Measurements from ENCODE around the gene KAZN. TPM values are rescaled to one million over a fixed set of nuclear protein-coding genes. Genes with fewer than 3 reads are reported as not detected.

KAZN gene
- total RNA-seq, 6 experiments from 2014 or later = 13.1 to 22.3 (median 20.7) TPM

DNA sequence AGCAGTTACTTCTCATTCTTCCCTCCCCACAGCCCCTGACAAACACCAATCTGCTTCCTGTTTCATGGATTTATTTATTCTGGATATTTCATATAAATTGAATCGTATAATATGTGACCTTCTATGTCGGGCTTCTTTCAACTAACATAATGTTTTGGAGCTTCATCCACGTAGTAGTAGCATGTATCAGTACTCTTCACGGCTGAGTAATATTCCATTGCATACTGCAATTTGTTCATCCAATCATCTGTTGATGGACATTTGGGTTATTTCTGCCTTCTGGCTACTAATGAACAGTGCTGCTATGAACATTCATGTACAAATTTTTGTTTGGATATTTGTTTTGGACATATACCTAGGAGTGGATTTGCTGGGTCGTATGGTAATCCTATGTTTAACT, 1.9 kb upstream of the KAZN start:
- Mint-ChIP-seq H3K4me1 (ENCODE audit: low read depth) (no peaks in the 10 kb centered on the region), H3K27ac (no peak overlapping the region), H3K9me3 (peaks cover 23% of the 10 kb centered on the region), H3K36me3 (ENCODE audit: low read depth) (no peaks in the 10 kb centered on the region), H3K4me3 (no peak overlapping the region), H3K27me3 (ENCODE audit: insufficient read depth) (no peaks in the 10 kb centered on the region; the same call in 1 of the 2 replicates)
- no peak for DNase-seq
- TF ChIP-seq CTCF (IDR thresholded peaks at IDR 0.05) = no peak

DNA sequence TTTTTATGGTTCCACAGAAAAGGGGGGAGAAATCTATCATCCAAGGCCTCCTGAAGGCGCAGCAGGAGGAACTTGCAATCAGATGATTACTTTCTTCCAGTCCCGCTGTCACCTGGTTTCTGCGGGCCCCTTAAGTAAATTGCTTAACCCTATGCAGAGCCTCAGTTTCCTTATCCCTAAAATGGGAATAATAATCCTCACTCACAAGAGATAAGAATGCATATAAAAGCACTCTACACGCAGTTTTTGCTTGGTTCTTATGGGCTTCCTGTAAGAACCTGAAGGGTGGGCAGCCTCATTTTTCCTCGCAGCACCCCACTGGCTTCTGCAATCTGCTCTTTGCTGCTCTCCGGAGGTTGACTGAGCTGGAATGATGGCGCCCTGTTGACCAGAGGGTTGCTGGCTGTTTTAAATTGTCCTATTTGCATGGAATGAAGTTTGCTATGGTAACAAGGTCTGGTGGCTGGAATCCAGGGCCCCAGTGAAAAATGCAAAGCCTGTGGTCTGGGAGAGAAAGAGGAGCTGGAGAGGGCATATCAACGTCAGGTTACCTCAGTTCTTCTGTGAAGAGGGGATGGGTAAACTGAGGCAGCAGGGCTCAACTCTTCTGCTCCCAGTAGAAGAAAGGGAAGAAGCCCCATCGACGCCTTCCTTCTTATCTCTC, 1.0 kb upstream of the KAZN start:
- no peak for TF ChIP-seq CTCF (IDR thresholded peaks at IDR 0.05)
- Mint-ChIP-seq H3K27ac (no peak overlapping the region), H3K4me1 (ENCODE audit: low read depth) (no peaks in the 10 kb centered on the region), H3K27me3 (ENCODE audit: insufficient read depth) (no peaks in the 10 kb centered on the region; the same call in 1 of the 2 replicates), H3K36me3 (ENCODE audit: low read depth) (no peaks in the 10 kb centered on the region), H3K4me3 (no peak overlapping the region), H3K9me3 (peaks cover 23% of the 10 kb centered on the region)
- no peak for DNase-seq

GRCh38 chr1:14598007-14598497, 433 bp upstream of the KAZN start:
- peaks cover 17% of the 10 kb centered on the region for H3K9me3 Mint-ChIP-seq
- H3K27me3 Mint-ChIP-seq (ENCODE audit: insufficient read depth) = no peaks in the 10 kb centered on the region; the same call in 1 of the 2 replicates
- no peaks in the 10 kb centered on the region for H3K36me3 Mint-ChIP-seq (ENCODE audit: low read depth)
- TF ChIP-seq CTCF (IDR thresholded peaks at IDR 0.05) = no peak
- no peak overlapping the region for H3K4me3 Mint-ChIP-seq
- no peak overlapping the region for H3K27ac Mint-ChIP-seq
- no peaks in the 10 kb centered on the region for H3K4me1 Mint-ChIP-seq (ENCODE audit: low read depth)
- no peak for DNase-seq

DNA sequence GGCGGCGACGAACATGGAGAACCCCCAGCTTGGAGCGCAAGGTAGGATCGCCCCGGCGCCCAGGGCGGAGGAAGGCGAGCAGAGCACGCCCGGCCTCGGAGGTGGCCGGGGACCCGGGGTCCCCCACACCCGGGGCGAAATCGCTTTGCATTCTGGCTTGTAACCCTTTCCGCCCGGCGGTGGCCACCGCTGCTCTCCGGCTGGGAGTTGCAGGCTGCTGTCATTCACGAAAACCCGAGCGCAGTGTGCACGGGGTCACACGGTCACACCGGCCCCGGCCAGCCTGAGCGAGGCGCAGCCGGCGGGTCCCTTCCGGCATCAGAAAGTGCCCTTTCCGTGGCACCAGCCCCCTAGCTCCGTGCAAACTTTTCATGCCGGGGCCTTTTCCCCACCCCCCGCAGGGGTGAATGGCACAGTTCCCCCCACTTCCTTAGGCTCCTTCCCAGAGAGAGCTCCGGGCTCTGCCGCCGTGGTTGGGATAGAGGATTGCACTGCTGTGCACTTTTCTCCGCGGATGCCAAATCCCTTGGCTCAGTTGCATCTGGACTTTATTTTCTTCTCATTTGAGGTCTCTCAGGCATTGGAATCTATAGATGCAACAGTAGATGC, 802 bp downstream of the KAZN start:
- no peaks in the 10 kb centered on the region for H3K36me3 Mint-ChIP-seq (ENCODE audit: low read depth)
- no peak for TF ChIP-seq CTCF (IDR thresholded peaks at IDR 0.05)
- no peaks in the 10 kb centered on the region for H3K4me1 Mint-ChIP-seq (ENCODE audit: low read depth)
- no peaks in the 10 kb centered on the region; the same call in 1 of the 2 replicates for H3K27me3 Mint-ChIP-seq (ENCODE audit: insufficient read depth)
- no peak for DNase-seq
- H3K27ac Mint-ChIP-seq = no peak overlapping the region
- peaks cover 15% of the 10 kb centered on the region for H3K9me3 Mint-ChIP-seq
- H3K4me3 Mint-ChIP-seq = no peak overlapping the region

GRCh38 chr1:14599800-14600199, 1.3 kb downstream of the KAZN start:
- Mint-ChIP-seq H3K27ac (no peak overlapping the region), H3K27me3 (ENCODE audit: insufficient read depth) (no peaks in the 10 kb centered on the region; the same call in 1 of the 2 replicates), H3K4me1 (ENCODE audit: low read depth) (no peaks in the 10 kb centered on the region), H3K36me3 (ENCODE audit: low read depth) (no peaks in the 10 kb centered on the region), H3K4me3 (no peak overlapping the region), H3K9me3 (peaks cover 17% of the 10 kb centered on the region)
- no peak for TF ChIP-seq CTCF (IDR thresholded peaks at IDR 0.05)
- DNase-seq = no peak

All from HFFc6 (cell line).